ENCODE measurements around the gene GNPTG. TPM values are rescaled to one million over a fixed set of nuclear protein-coding genes. Genes with fewer than 3 reads are reported as not detected.
A peak's percentile ranks its signal among the peaks of the same experiment; 100 is the strongest.

Gene GNPTG
- total RNA-seq, 4 donors from 2014 or later = 53.8 to 130 (median 79.1) TPM

DNA sequence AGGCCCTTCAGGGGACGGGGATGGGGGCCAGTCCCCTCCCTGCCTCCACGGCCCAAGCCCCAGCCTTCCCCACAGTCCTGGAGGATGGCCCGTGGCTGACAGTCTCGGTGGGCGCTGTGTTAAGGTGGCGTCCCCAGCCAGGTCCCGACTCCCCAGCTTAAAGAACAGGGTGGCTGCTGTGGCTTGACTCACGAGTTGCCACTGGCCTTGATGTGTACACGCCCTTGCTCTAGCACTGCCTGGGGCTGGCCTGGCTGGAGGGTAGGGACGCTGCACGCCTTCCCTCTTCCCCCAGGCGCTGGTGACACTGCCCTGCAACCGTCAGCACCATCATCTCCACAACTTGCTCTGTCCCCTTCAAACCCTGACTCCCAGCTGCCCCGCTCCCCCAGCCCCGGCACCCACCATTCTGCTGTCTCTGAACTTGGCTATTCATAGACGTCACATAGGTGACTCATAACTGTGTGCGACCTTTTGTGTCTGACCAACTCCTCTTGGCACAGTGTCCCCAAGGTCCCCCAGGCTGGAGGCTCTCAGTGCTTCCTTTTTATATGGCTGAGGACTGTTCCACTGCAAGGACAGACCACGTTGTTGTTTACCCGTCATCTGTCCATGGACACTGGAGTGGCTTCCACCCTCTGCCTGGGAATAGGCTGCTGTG is 6.3 kb downstream of the GNPTG start:
- H3K4me3 ChIP-seq = no peak overlapping the region
- no peaks in the 10 kb centered on the region for H3K9me3 ChIP-seq
- intact Hi-C loops (cut with DNase I; ENCODE audit: low total_unique reads) = no loop called here
- peaks cover 0 to 14% (median 6%) of the 10 kb centered on the region in 4 donors for H3K36me3 ChIP-seq
- H3K27ac ChIP-seq = no peak overlapping the region
- H3K4me1 ChIP-seq = peaks cover 0 to 10% (median 6%) of the 10 kb centered on the region in 4 donors
- in situ Hi-C loops (cut with MboI; ENCODE audit: low pct_ligation_motif_present in 1 of 4, low pct_unique_long_range_greater_than_20kb in 1 of 4, low sequenced_read_pairs in 3 of 4) = no loop called here
- TF ChIP-seq EP300 (IDR thresholded peaks at IDR 0.05; ENCODE audit: low read depth) (no peak), POLR2AphosphoS5 (IDR thresholded peaks at IDR 0.05) (no peak), POLR2A (IDR thresholded peaks at IDR 0.05) (no peak)
- TF ChIP-seq, protein P1, sequence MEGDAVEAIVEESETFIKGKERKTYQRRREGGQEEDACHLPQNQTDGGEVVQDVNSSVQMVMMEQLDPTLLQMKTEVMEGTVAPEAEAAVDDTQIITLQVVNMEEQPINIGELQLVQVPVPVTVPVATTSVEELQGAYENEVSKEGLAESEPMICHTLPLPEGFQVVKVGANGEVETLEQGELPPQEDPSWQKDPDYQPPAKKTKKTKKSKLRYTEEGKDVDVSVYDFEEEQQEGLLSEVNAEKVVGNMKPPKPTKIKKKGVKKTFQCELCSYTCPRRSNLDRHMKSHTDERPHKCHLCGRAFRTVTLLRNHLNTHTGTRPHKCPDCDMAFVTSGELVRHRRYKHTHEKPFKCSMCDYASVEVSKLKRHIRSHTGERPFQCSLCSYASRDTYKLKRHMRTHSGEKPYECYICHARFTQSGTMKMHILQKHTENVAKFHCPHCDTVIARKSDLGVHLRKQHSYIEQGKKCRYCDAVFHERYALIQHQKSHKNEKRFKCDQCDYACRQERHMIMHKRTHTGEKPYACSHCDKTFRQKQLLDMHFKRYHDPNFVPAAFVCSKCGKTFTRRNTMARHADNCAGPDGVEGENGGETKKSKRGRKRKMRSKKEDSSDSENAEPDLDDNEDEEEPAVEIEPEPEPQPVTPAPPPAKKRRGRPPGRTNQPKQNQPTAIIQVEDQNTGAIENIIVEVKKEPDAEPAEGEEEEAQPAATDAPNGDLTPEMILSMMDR (IDR thresholded peaks at IDR 0.05) = no peak
- no peak for DNase-seq
- no peaks in the 10 kb centered on the region for H3K27me3 ChIP-seq
- WGBS, 2 donors (ENCODE audit: low coverage in 1 of 2) = 83 to 91% methylated on average over 4 to 19 of the region's 19 CpGs

DNA sequence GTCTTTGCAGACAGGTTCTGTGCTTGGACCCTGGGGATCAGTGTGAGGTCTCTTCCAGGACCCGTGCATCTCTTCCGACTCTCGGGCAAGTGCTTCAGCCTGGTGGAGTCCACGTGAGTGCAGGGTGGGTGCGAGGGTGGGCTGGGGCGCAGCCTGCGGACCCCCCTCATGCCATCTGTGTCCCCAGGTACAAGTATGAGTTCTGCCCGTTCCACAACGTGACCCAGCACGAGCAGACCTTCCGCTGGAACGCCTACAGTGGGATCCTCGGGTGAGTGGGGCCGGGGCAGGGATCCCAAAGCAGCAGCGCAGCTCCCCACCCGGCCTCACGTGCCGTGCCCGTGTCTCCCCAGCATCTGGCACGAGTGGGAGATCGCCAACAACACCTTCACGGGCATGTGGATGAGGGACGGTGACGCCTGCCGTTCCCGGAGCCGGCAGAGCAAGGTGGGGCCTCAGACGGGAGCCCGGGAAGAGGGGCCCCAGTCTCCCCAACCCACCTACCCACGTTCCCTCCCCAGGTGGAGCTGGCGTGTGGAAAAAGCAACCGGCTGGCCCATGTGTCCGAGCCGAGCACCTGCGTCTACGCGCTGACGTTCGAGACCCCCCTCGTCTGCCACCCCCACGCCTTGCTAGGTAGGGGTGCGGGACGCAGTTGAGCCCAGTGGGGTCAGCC is 10.1 kb downstream of the GNPTG start:
- 94% methylated on average over 43 of the region's 43 CpGs; no CpG with 5 or more reads in 1 of the 2 donors for WGBS, 2 donors (ENCODE audit: low coverage in 1 of 2)
- in situ Hi-C loops (cut with MboI; ENCODE audit: low pct_ligation_motif_present in 1 of 4, low pct_unique_long_range_greater_than_20kb in 1 of 4, low sequenced_read_pairs in 3 of 4) = no loop called here
- H3K36me3 ChIP-seq = peaks cover 0 to 23% (median 11%) of the 10 kb centered on the region in 4 donors
- no peaks in the 10 kb centered on the region for H3K9me3 ChIP-seq
- intact Hi-C loops (cut with DNase I; ENCODE audit: low total_unique reads) = no loop called here
- no peak overlapping the region for H3K4me3 ChIP-seq
- no peaks in the 10 kb centered on the region for H3K4me1 ChIP-seq
- H3K27ac ChIP-seq = no peak overlapping the region
- H3K27me3 ChIP-seq = no peaks in the 10 kb centered on the region
- no peak for DNase-seq
- no peak for TF ChIP-seq EP300 (IDR thresholded peaks at IDR 0.05; ENCODE audit: low read depth)
- TF ChIP-seq, protein P1 (IDR thresholded peaks at IDR 0.05) = no peak
- TF ChIP-seq POLR2AphosphoS5 (IDR thresholded peaks at IDR 0.05) = no peak
- TF ChIP-seq POLR2A (IDR thresholded peaks at IDR 0.05) = no peak

DNA sequence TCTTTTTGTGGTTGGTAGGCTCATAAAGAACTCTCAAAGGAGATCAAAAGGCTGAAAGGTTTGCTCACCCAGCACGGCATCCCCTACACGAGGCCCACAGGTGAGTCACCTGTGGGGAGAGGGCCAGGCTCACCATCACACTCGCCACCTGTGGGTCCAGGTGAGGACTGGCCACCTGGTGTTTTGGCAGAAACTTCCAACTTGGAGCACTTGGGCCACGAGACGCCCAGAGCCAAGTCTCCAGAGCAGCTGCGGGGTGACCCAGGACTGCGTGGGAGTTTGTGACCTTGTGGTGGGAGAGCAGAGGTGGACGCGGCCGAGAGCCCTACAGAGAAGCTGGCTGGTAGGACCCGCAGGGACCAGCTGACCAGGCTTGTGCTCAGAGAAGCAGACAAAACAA is 11.1 kb downstream of the GNPTG start:
- Histone ChIP-seq H3K27me3 (no peaks in the 10 kb centered on the region), H3K27ac (no peak overlapping the region), H3K4me3 (no peak overlapping the region), H3K36me3 (peaks cover 0 to 25% (median 12%) of the 10 kb centered on the region in 4 donors), H3K9me3 (no peaks in the 10 kb centered on the region), H3K4me1 (no peaks in the 10 kb centered on the region)
- WGBS, 2 donors (ENCODE audit: low coverage in 1 of 2) = 87 to 90% methylated on average over 5 to 11 of the region's 11 CpGs
- DNase-seq = no peak
- in situ Hi-C loops (cut with MboI; ENCODE audit: low pct_ligation_motif_present in 1 of 4, low pct_unique_long_range_greater_than_20kb in 1 of 4, low sequenced_read_pairs in 3 of 4) (no loop called here), intact Hi-C loops (cut with DNase I; ENCODE audit: low total_unique reads) (no loop called here)
- TF ChIP-seq EP300 (IDR thresholded peaks at IDR 0.05; ENCODE audit: low read depth) (no peak), POLR2A (IDR thresholded peaks at IDR 0.05) (no peak), POLR2AphosphoS5 (IDR thresholded peaks at IDR 0.05) (no peak)
- TF ChIP-seq, protein P1 (IDR thresholded peaks at IDR 0.05) = no peak

DNA sequence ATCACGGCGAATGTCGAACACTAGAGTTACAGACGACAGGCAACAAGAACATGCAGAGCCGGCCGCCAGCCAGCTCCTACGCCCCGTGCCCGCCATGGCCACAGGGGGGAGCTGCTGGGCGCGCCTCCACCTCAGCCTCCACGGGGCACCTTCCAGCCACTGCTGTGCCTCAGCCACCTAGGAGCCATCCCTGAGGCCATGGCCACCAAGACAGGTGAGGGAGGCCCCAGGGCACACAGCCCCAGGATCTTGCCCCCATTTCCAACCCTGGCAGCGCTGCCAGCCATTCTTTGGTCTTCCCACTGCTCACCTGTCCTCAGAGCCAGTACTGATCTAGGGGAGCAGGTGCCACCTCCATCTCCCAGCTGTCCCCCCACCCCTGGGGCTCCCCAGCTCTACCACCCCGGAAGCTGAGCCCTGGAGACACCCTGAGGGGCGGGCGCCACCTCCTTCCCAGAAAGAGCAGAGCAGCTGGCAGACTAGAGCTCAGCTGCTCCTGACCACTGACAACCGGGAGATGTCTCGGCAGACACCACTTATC is 11.8 kb downstream of the GNPTG start:
- H3K4me1 ChIP-seq = no peaks in the 10 kb centered on the region
- H3K9me3 ChIP-seq = no peaks in the 10 kb centered on the region
- H3K4me3 ChIP-seq = no peak overlapping the region
- peak; percentile 65 for DNase-seq
- no peaks in the 10 kb centered on the region for H3K27me3 ChIP-seq
- WGBS, 2 donors (ENCODE audit: low coverage in 1 of 2) = 43 to 45% methylated on average over 2 to 15 of the region's 18 CpGs
- TF ChIP-seq, protein P1 (IDR thresholded peaks at IDR 0.05) = peak; percentile 70 to 85 (median 78)
- no peak for TF ChIP-seq POLR2AphosphoS5 (IDR thresholded peaks at IDR 0.05)
- in situ Hi-C loops (cut with MboI; ENCODE audit: low pct_ligation_motif_present in 1 of 4, low pct_unique_long_range_greater_than_20kb in 1 of 4, low sequenced_read_pairs in 3 of 4) (no loop called here), intact Hi-C loops (cut with DNase I; ENCODE audit: low total_unique reads) (no loop called here)
- H3K27ac ChIP-seq = no peak overlapping the region
- H3K36me3 ChIP-seq = peaks cover 0 to 25% (median 12%) of the 10 kb centered on the region in 4 donors

All from transverse colon (tissue), 4 donors.